GM21737 (cell line): Measurements from ENCODE around the gene OAS3.
A peak's percentile ranks its signal among the peaks of the same experiment; 100 is the strongest.
"Not testable (repeated sequence)": the region's sequence is repeated elsewhere in the genome, so short reads cannot be mapped to it uniquely, and the experiment has no call there.

ENCODE experiments used
- ATAC-seq: cut with Tn5 transposase; IDR thresholded peaks from one replicate; pipeline ENCODE4 v1.9.1; 2021; ENCODE audit warnings: mild to moderate bottlenecking, moderate library complexity; ENCODE audit not compliant: unreplicated experiment

The OAS3 gene

GRCh38 chr12:112937741-112938719, at the start of gene OAS3:
TSS of gene OAS3 (plus strand) at chr12:112938474. CDS start at chr12:112938531, 57 bp downstream.
- ATAC-seq: no peak

- no peak for ATAC-seq
Measured at GRCh38 chr12:112891093-112892024, 46.9 kb upstream of the OAS3 start.

GRCh38 chr12:112892856-112893255, 45.4 kb upstream of the OAS3 start:
- no peak for ATAC-seq

GRCh38 chr12:112894128-112894527, 44.1 kb upstream of the OAS3 start:
- ATAC-seq: no peak

- no peak for ATAC-seq
Measured at GRCh38 chr12:112898380-112898779, 39.9 kb upstream of the OAS3 start.

- no peak for ATAC-seq
Measured at GRCh38 chr12:112900298-112901145, 37.8 kb upstream of the OAS3 start.

GRCh38 chr12:112901271-112901670, 37.0 kb upstream of the OAS3 start:
- no peak for ATAC-seq

GRCh38 chr12:112904571-112904970, 33.7 kb upstream of the OAS3 start:
- no peak for ATAC-seq

GRCh38 chr12:112905451-112906089, 32.7 kb upstream of the OAS3 start:
- no peak for ATAC-seq

GRCh38 chr12:112906712-112907414, 31.4 kb upstream of the OAS3 start, which contains the start of gene OAS1:
TSS of gene OAS1 (plus strand) at chr12:112906962. CDS start at chr12:112907040, 78 bp downstream.
- peak; percentile 64 for ATAC-seq

GRCh38 chr12:112907415-112908157, 30.7 kb upstream of the OAS3 start:
- ATAC-seq: peak; percentile 53

GRCh38 chr12:112908548-112908947, 29.7 kb upstream of the OAS3 start:
- ATAC-seq: no peak

GRCh38 chr12:112909693-112910092, 28.6 kb upstream of the OAS3 start:
- no peak for ATAC-seq

GRCh38 chr12:112913038-112913688, 25.1 kb upstream of the OAS3 start:
- ATAC-seq: no peak

- not testable (repeated sequence) for ATAC-seq
Measured at GRCh38 chr12:112913888-112914287, 24.4 kb upstream of the OAS3 start.

- ATAC-seq: no peak
Measured at GRCh38 chr12:112916270-112916669, 22.0 kb upstream of the OAS3 start.

GRCh38 chr12:112919121-112919520, 19.2 kb upstream of the OAS3 start:
- ATAC-seq: no peak

GRCh38 chr12:112924986-112925385, 13.3 kb upstream of the OAS3 start:
- ATAC-seq: peak; percentile 69
